Endometrium (tissue), 2 donors: Measurements from ENCODE around the gene ZFP28.

Source experiments
- FAIRE-seq: peaks from 2 replicates; lab custom pipeline; 2012; peaks lifted over from hg19 to GRCh38; lab: Jason Lieb, UNC
- donor health status: control.
- donor health status: control.

ZFP28 gene

GRCh38 chr19:56538761-56539263 lies at the start of gene ZFP28:
ZFP28 (plus strand) TSS chr19:56538948; CDS start chr19:56539019, 71 bp downstream.
- FAIRE-seq: no peak

GRCh38 chr19:56491399-56491798 lies 47.3 kb upstream of the ZFP28 start:
- no peak for FAIRE-seq

GRCh38 chr19:56504581-56504980 lies 34.2 kb upstream of the ZFP28 start:
- FAIRE-seq: no peak

GRCh38 chr19:56507446-56508289 lies 31.1 kb upstream of the ZFP28 start, which contains the start of gene ZNF471:
ZNF471 (plus strand) TSS chr19:56507855; CDS start chr19:56511572, 3,717 bp downstream.
- FAIRE-seq: peak; percentile 96

- no peak for FAIRE-seq
Observed at GRCh38 chr19:56508290-56508778, 30.4 kb upstream of the ZFP28 start.

- FAIRE-seq: no peak
Observed at GRCh38 chr19:56525214-56525860, 13.4 kb upstream of the ZFP28 start.

GRCh38 chr19:56537442-56537841 lies 1.3 kb upstream of the ZFP28 start:
- FAIRE-seq: no peak

GRCh38 chr19:56538254-56538760 lies 441 bp upstream of the ZFP28 start:
- no peak for FAIRE-seq

GRCh38 chr19:56543776-56544175 lies 5.0 kb downstream of the ZFP28 start:
- no peak for FAIRE-seq

- no peak for FAIRE-seq
Observed at GRCh38 chr19:56547535-56547934, 8.8 kb downstream of the ZFP28 start.

- FAIRE-seq: no peak
Observed at GRCh38 chr19:56554272-56554869, 15.6 kb downstream of the ZFP28 start.

- no peak for FAIRE-seq
Observed at GRCh38 chr19:56562766-56563165, 24.0 kb downstream of the ZFP28 start.

- FAIRE-seq: no peak
Observed at GRCh38 chr19:56566904-56567273, 28.1 kb downstream of the ZFP28 start.

GRCh38 chr19:56567274-56568120 lies 28.7 kb downstream of the ZFP28 start, which contains the start of gene ZNF470:
ZNF470 (plus strand) TSS chr19:56567468; CDS start chr19:56570312, 2,844 bp downstream.
- FAIRE-seq: peak; percentile 29

GRCh38 chr19:56572589-56572988 lies 33.8 kb downstream of the ZFP28 start:
- no peak for FAIRE-seq

- FAIRE-seq: no peak
Observed at GRCh38 chr19:56573914-56574313, 35.2 kb downstream of the ZFP28 start.

- no peak for FAIRE-seq
Observed at GRCh38 chr19:56577719-56578602, 39.2 kb downstream of the ZFP28 start.

GRCh38 chr19:56594446-56594782 lies 55.7 kb downstream of the ZFP28 start:
- FAIRE-seq: no peak

- peak; percentile 72 for FAIRE-seq
Observed at GRCh38 chr19:56594783-56595547, 56.2 kb downstream of the ZFP28 start, which contains the start of gene ZNF71. ZNF71 (plus strand) TSS chr19:56595302; CDS start chr19:56601559, 6,257 bp downstream.

- FAIRE-seq: no peak
Observed at GRCh38 chr19:56595548-56595899, 56.8 kb downstream of the ZFP28 start.
